Progenitor cell of endocrine pancreas (in vitro differentiated cells): ENCODE measurements around the gene PDE6B. TPM values are rescaled to one million over a fixed set of nuclear protein-coding genes. Genes with fewer than 3 reads are reported as not detected.

ENCODE experiments used
- DNase-seq: peaks from one replicate; pipeline ENCODE4 v3.0.0; 2021; ENCODE audit warnings: low spot score; ENCODE audit not compliant: unreplicated experiment
- H3K27ac Mint-ChIP-seq: 2 replicates; pipeline ENCODE4 v1.8.0; 2021; ENCODE audit warnings: mild to moderate bottlenecking, moderate library complexity, mixed read lengths
- H3K27me3 Mint-ChIP-seq: 2 replicates; pipeline ENCODE4 v1.8.0; 2021; ENCODE audit warnings: mixed read lengths
- H3K36me3 Mint-ChIP-seq: 2 replicates; pipeline ENCODE4 v1.8.0; 2022; ENCODE audit warnings: mixed read lengths; ENCODE audit not compliant: insufficient read depth
- H3K4me1 Mint-ChIP-seq: 2 replicates; pipeline ENCODE4 v1.8.0; 2021; ENCODE audit warnings: low read depth, mixed read lengths
- H3K4me3 Mint-ChIP-seq: 2 replicates; pipeline ENCODE4 v1.8.0; 2021; ENCODE audit warnings: low read depth, mild to moderate bottlenecking, moderate library complexity, mixed read lengths
- H3K9me3 Mint-ChIP-seq: 2 replicates; pipeline ENCODE4 v1.8.0; 2021; ENCODE audit warnings: low read depth, mixed read lengths
- total RNA-seq: library from RNA; stranded (reverse); gene quantifications from 2 replicates; pipeline ENCODE4 v1.2.1, GENCODE V29; 2021
- TF ChIP-seq, protein P1 (sequence below): fragments of 200-600 bp; sonication (generic); IDR thresholded peaks from one replicate; pipeline ENCODE4 v1.5.0; 2021; ENCODE audit warnings: antibody characterized with exemption, mild to moderate bottlenecking; ENCODE audit not compliant: unreplicated experiment

PDE6B gene
- total RNA-seq, 1 donor from 2014 or later: 10.4 TPM

DNA sequence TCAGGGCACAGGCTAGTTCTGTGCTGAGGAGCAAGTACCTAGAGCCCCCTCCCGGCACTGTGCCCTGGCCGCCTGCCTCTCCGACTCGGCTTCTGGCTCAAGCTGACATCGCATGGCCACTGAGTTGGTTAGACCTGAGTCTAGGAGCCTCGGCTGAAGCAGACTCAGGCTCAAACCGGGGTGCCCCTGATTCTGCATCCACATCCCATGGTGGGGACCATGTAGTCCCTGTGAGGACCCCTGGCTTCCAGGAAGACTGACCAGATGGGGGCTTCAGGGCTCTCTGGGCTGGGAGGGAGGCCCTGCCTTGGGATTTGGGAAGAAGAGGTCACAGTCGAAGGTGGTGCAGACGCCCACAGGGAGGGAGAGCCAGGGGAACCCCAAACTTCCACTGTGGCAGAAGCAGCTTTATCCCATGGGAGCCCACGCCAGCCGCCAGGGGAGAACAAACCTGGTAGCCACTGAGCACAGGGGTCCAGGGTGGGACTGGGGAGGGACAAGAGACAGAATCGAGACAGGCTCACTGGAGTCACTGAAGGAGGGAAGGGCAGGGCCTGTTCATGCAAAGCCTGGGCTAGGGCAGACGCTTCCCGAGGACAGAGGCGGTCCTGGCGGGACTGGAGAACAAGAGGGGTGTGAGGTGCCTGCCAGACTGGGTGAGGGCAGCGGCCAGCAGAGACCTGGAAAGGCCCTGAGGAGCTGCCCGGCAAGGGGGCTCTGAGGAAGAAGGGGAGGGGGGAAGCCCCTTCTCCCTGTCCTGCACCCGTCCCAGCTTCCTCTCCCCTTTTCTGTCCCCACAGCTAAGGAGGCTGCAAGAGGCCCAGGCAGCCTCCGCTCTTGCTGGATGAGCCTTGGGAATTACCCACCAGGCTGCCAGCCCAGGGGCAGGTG, 1.1 kb downstream of the PDE6B start:
- H3K4me3 Mint-ChIP-seq: no peak overlapping the region
- no peaks in the 10 kb centered on the region for H3K36me3 Mint-ChIP-seq
- H3K9me3 Mint-ChIP-seq: no peaks in the 10 kb centered on the region
- H3K27ac Mint-ChIP-seq: no peak overlapping the region
- DNase-seq: no peak
- TF ChIP-seq, protein P1, sequence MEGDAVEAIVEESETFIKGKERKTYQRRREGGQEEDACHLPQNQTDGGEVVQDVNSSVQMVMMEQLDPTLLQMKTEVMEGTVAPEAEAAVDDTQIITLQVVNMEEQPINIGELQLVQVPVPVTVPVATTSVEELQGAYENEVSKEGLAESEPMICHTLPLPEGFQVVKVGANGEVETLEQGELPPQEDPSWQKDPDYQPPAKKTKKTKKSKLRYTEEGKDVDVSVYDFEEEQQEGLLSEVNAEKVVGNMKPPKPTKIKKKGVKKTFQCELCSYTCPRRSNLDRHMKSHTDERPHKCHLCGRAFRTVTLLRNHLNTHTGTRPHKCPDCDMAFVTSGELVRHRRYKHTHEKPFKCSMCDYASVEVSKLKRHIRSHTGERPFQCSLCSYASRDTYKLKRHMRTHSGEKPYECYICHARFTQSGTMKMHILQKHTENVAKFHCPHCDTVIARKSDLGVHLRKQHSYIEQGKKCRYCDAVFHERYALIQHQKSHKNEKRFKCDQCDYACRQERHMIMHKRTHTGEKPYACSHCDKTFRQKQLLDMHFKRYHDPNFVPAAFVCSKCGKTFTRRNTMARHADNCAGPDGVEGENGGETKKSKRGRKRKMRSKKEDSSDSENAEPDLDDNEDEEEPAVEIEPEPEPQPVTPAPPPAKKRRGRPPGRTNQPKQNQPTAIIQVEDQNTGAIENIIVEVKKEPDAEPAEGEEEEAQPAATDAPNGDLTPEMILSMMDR: no peak
- peaks cover 24% of the 10 kb centered on the region for H3K27me3 Mint-ChIP-seq
- peaks cover 6% of the 10 kb centered on the region for H3K4me1 Mint-ChIP-seq

DNA sequence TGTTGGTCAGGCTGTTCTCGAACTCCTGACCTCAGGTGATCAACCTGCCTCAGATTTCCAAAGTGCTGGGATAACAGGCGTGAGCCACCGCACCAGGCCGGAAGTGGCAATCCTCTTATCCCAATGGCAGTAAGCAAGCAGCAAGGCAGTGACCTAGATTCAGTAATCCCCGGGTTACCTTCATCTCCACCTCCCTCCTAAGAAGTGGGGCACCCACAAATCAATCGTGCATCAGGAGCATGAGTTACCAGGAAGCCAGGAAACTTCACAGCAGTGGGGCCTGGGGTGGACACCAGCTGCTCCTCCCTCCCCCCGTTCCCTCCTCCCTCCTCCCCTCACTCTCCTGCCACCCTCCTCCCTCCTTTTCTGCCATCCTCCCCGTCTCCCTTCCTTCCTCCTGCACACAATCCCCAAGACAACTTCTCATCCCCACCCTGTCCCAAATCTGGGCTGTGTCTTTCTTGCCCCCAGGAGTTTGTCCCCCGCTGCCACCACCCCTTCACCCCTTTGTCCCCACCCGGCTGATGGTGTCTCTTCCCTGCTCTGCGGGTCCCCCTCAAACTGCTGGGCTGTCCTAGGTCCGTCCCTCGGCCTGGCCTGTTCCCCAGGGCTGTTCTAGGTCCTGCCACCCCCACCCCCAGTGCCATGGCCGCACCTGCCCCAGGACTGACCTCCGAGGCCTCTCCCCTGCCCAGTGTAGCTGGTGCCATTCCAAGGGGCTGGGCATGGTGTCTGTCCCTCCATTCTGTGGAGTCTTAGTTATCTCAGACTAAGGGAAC, 2.2 kb downstream of the PDE6B start:
- H3K27me3 Mint-ChIP-seq: peaks cover 14% of the 10 kb centered on the region
- H3K36me3 Mint-ChIP-seq: no peaks in the 10 kb centered on the region
- TF ChIP-seq, protein P1: no peak
- no peak overlapping the region for H3K4me3 Mint-ChIP-seq
- H3K9me3 Mint-ChIP-seq: no peaks in the 10 kb centered on the region
- no peak overlapping the region for H3K27ac Mint-ChIP-seq
- H3K4me1 Mint-ChIP-seq: peaks cover 6% of the 10 kb centered on the region
- DNase-seq: no peak

DNA sequence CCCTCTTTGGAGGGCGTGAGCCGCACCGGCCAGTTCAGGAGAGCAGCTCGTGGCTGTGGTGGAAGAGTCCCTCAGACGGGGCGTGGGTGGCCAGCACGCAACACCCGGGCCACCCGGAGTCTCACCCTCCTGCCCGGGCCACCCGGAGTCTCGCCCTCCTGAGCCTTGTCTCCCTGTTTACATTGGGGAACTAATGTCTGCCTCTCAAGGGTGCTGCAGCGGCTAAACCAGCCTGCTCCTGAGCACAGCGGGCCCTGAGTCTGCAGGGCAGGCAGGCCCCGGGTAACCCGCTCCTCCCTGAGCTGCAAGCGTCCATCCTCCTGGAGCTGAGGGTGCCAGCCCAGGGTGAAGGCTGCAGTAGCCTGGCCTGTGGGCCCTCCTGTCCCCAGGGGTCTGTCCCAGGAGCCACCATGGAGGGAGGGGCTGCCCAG, 3.0 kb downstream of the PDE6B start:
- peaks cover 6% of the 10 kb centered on the region for H3K4me1 Mint-ChIP-seq
- H3K4me3 Mint-ChIP-seq: no peak overlapping the region
- TF ChIP-seq, protein P1: no peak
- H3K27ac Mint-ChIP-seq: no peak overlapping the region
- peaks cover 12% of the 10 kb centered on the region for H3K27me3 Mint-ChIP-seq
- no peak for DNase-seq
- H3K36me3 Mint-ChIP-seq: no peaks in the 10 kb centered on the region
- no peaks in the 10 kb centered on the region for H3K9me3 Mint-ChIP-seq

DNA sequence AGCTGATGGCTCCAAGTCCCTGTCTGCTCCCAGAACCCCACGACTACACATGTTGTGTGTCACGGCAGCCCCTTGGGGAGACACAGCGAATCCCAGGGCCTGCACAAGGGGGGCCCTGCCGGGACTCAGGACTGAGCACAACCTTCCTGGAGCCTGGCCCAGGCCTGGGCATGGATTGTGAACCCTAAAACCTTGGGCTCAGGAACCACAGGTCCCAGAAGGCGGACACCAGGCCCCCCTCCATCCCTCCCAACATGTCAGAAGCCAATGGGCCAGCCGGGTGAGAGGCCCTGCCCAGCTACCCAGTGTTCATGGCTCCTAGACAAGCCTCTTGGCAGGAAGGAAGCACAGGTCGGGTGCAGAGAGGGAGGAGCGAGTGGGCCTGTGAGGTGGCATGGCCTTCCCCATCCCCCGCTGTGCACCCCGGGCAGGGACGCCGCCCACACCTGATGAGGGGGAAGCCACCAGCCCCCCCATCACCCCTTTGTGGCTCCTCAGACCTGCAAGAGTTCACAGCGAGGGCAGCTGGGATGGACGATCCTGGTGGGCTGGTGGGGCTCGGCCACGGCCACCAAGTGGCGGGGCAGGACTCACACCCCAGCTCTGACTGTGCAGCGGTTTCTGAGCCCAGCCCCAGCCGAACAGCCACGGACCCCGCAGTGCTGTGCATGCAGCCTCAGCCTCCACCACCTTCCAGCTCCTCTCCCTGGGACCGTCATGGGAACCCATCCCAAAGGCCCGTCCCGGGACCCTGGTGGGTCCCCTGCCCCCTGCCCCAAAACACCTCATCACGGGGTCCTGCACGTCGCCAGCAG, 3.7 kb downstream of the PDE6B start:
- Mint-ChIP-seq H3K9me3 (no peaks in the 10 kb centered on the region), H3K27ac (no peak overlapping the region), H3K4me1 (peaks cover 6% of the 10 kb centered on the region), H3K4me3 (no peak overlapping the region), H3K27me3 (peaks cover 12% of the 10 kb centered on the region), H3K36me3 (no peaks in the 10 kb centered on the region)
- DNase-seq: no peak
- TF ChIP-seq, protein P1: no peak

DNA sequence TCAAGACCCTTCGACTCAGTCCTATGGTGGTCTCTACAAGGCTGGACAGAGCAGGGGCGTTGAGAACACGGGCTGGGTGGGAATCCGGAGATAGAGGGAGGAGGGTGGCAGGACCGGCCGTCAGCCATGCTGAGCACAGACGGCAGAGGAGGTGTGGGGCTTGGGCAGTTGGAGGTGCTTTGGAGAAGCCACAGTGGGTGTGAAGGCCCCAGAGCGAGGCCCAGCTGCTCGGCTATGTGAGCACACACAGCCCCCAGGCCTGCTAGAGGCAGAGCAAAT, 4.2 kb downstream of the PDE6B start:
- TF ChIP-seq, protein P1: no peak
- H3K36me3 Mint-ChIP-seq: no peaks in the 10 kb centered on the region
- H3K4me3 Mint-ChIP-seq: no peak overlapping the region
- H3K27me3 Mint-ChIP-seq: peaks cover 9% of the 10 kb centered on the region
- H3K9me3 Mint-ChIP-seq: no peaks in the 10 kb centered on the region
- H3K4me1 Mint-ChIP-seq: peaks cover 6% of the 10 kb centered on the region
- H3K27ac Mint-ChIP-seq: no peak overlapping the region
- no peak for DNase-seq
